Central memory CD8-positive, alpha-beta T cell (primary cell): ENCODE data around the gene ORM1.
"Not testable (repeated sequence)": the region's sequence is repeated elsewhere in the genome, so short reads cannot be mapped to it uniquely, and the experiment has no call there.

ENCODE experiments used
- ATAC-seq: fragments of 150-1000 bp; cut with Tn5 transposase; replicated peaks from 2 replicates; pipeline ENCODE4 v1.10.0; 2022; ENCODE audit warnings: mild to moderate bottlenecking, moderate FRiP score, moderate number of reproducible peaks; ENCODE audit not compliant: poor library complexity, severe bottlenecking; ENCODE audit errors: extremely low read depth
- DNase-seq, 2 donors: peaks; one replicate each; pipeline ENCODE4 v3.0.0; 2021; ENCODE audit warnings: low spot score in 2 of 2
- H3K27ac Mint-ChIP-seq: one replicate; pipeline ENCODE4 v1.8.0; 2022; ENCODE audit warnings: low read depth, mild to moderate bottlenecking, moderate library complexity, mixed read lengths
- H3K27me3 Mint-ChIP-seq: one replicate; pipeline ENCODE4 v1.8.0; 2022; ENCODE audit warnings: mixed read lengths
- H3K36me3 Mint-ChIP-seq: one replicate; pipeline ENCODE4 v1.8.0; 2022; ENCODE audit warnings: mild to moderate bottlenecking, moderate library complexity, mixed read lengths; ENCODE audit not compliant: insufficient read depth
- H3K4me1 Mint-ChIP-seq: one replicate; pipeline ENCODE4 v1.8.0; 2022; ENCODE audit warnings: mixed read lengths
- H3K4me3 Mint-ChIP-seq: one replicate; pipeline ENCODE4 v1.8.0; 2022; ENCODE audit warnings: mild to moderate bottlenecking, moderate library complexity, mixed read lengths
- H3K9me3 Mint-ChIP-seq: one replicate; pipeline ENCODE4 v1.8.0; 2022; ENCODE audit warnings: mixed read lengths

The ORM1 gene

GRCh38 chr9:114315723-114316363 lies 7.1 kb upstream of the ORM1 start:
- no peaks in the 10 kb centered on the region for H3K36me3 Mint-ChIP-seq
- ATAC-seq (no peak), DNase-seq (no peak)
- H3K27ac Mint-ChIP-seq = no peak overlapping the region
- H3K4me1 Mint-ChIP-seq = no peaks in the 10 kb centered on the region
- H3K27me3 Mint-ChIP-seq = peaks cover 26% of the 10 kb centered on the region
- H3K4me3 Mint-ChIP-seq = no peak overlapping the region
- H3K9me3 Mint-ChIP-seq = no peaks in the 10 kb centered on the region

DNA sequence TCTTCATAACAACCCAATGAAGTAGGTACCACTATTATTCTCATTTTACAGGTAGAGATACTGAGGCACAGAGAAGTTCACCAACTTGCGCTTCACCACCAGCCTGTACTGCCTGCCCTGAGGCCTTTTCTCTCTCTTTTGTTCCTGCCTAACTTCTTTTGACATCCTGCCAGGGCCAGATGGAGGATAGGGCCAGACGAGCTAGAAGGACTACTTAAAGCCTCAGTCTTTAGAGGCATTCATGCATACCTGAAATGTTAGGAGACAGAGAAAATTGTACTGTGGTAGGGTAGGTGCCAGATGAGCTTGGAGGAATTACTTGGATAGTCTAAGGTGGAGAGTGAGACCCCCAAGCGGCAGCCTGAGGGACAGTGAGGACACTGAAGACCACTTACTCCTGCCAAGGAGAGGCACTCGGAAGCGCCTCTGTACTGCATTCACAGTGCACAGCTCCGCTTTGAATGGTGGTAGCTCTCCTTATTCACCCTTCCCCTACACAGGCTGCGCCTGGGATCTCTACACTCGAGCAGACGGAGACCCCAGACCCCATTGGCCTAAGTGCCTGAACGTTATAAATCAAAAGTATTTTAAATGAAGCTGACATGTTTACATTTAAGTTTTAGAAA lies 6.2 kb upstream of the ORM1 start:
- no peaks in the 10 kb centered on the region for H3K9me3 Mint-ChIP-seq
- DNase-seq = no peak
- no peak for ATAC-seq
- H3K4me3 Mint-ChIP-seq = no peak overlapping the region
- H3K27ac Mint-ChIP-seq = no peak overlapping the region
- no peaks in the 10 kb centered on the region for H3K4me1 Mint-ChIP-seq
- no peaks in the 10 kb centered on the region for H3K36me3 Mint-ChIP-seq
- peaks cover 26% of the 10 kb centered on the region for H3K27me3 Mint-ChIP-seq

- Mint-ChIP-seq H3K4me1 (no peaks in the 10 kb centered on the region), H3K36me3 (no peaks in the 10 kb centered on the region), H3K27me3 (peaks cover 26% of the 10 kb centered on the region), H3K9me3 (no peaks in the 10 kb centered on the region), H3K4me3 (no peak overlapping the region), H3K27ac (no peak overlapping the region)
- ATAC-seq (no peak), DNase-seq (no peak)
These were observed 5.1 kb upstream of the ORM1 start for GRCh38 chr9:114317665-114318357.

GRCh38 chr9:114318416-114318815 lies 4.5 kb upstream of the ORM1 start:
- Mint-ChIP-seq H3K9me3 (no peaks in the 10 kb centered on the region), H3K36me3 (no peaks in the 10 kb centered on the region), H3K4me3 (no peak overlapping the region), H3K4me1 (no peaks in the 10 kb centered on the region), H3K27me3 (peaks cover 26% of the 10 kb centered on the region), H3K27ac (no peak overlapping the region)
- DNase-seq (no peak), ATAC-seq (no peak)

GRCh38 chr9:114319147-114319546 lies 3.8 kb upstream of the ORM1 start:
- Mint-ChIP-seq H3K4me1 (no peaks in the 10 kb centered on the region), H3K9me3 (no peaks in the 10 kb centered on the region), H3K27ac (no peak overlapping the region), H3K36me3 (no peaks in the 10 kb centered on the region), H3K27me3 (peaks cover 26% of the 10 kb centered on the region), H3K4me3 (no peak overlapping the region)
- DNase-seq (no peak), ATAC-seq (no peak)

GRCh38 chr9:114320710-114321109 lies 2.2 kb upstream of the ORM1 start:
- not testable (repeated sequence) for H3K36me3 Mint-ChIP-seq, H3K4me1 Mint-ChIP-seq, ATAC-seq, H3K27ac Mint-ChIP-seq, DNase-seq, H3K4me3 Mint-ChIP-seq, H3K9me3 Mint-ChIP-seq
- H3K27me3 Mint-ChIP-seq = peaks cover 26% of the 10 kb centered on the region

- ATAC-seq (no peak), DNase-seq (no peak)
- Mint-ChIP-seq H3K9me3 (no peaks in the 10 kb centered on the region), H3K4me1 (no peaks in the 10 kb centered on the region), H3K27me3 (peaks cover 26% of the 10 kb centered on the region), H3K27ac (no peak overlapping the region), H3K36me3 (no peaks in the 10 kb centered on the region), H3K4me3 (no peak overlapping the region)
These were observed 1.1 kb upstream of the ORM1 start for GRCh38 chr9:114321759-114322158.

GRCh38 chr9:114322160-114322818 lies 609 bp upstream of the ORM1 start:
- not testable (repeated sequence) for DNase-seq, H3K4me3 Mint-ChIP-seq, ATAC-seq, H3K9me3 Mint-ChIP-seq, H3K27ac Mint-ChIP-seq, H3K4me1 Mint-ChIP-seq, H3K36me3 Mint-ChIP-seq
- H3K27me3 Mint-ChIP-seq = peaks cover 26% of the 10 kb centered on the region

GRCh38 chr9:114323849-114324248 lies 951 bp downstream of the ORM1 start:
- not testable (repeated sequence) for H3K9me3 Mint-ChIP-seq, ATAC-seq, H3K27ac Mint-ChIP-seq

GRCh38 chr9:114324492-114324891 lies 1.6 kb downstream of the ORM1 start:
- Mint-ChIP-seq H3K27me3 (peaks cover 13% of the 10 kb centered on the region), H3K4me3 (no peak overlapping the region), H3K36me3 (no peaks in the 10 kb centered on the region), H3K9me3 (no peaks in the 10 kb centered on the region), H3K4me1 (no peaks in the 10 kb centered on the region), H3K27ac (no peak overlapping the region)
- no peak for DNase-seq
- no peak for ATAC-seq

More at GRCh38 chr9:114323849-114324248, 951 bp downstream of the ORM1 start:
- not testable (repeated sequence) for DNase-seq, H3K4me3 Mint-ChIP-seq, H3K4me1 Mint-ChIP-seq, H3K36me3 Mint-ChIP-seq
- H3K27me3 Mint-ChIP-seq = peaks cover 19% of the 10 kb centered on the region

- H3K36me3 Mint-ChIP-seq, H3K27me3 Mint-ChIP-seq, H3K27ac Mint-ChIP-seq, ATAC-seq, H3K4me3 Mint-ChIP-seq, DNase-seq, H3K9me3 Mint-ChIP-seq, H3K4me1 Mint-ChIP-seq: not testable (repeated sequence)
These were observed 2.1 kb downstream of the ORM1 start for GRCh38 chr9:114324965-114325364.

GRCh38 chr9:114325684-114326254 lies 2.9 kb downstream of the ORM1 start:
- not testable (repeated sequence) for DNase-seq, H3K4me1 Mint-ChIP-seq, ATAC-seq, H3K4me3 Mint-ChIP-seq, H3K27me3 Mint-ChIP-seq, H3K27ac Mint-ChIP-seq, H3K36me3 Mint-ChIP-seq, H3K9me3 Mint-ChIP-seq
